PC-9 (cell line): ENCODE measurements around the gene CCKAR. TPM values are rescaled to one million over a fixed set of nuclear protein-coding genes. Genes with fewer than 3 reads are reported as not detected.

Experiments used
- BruUV-seq: library from RNA; stranded (reverse); fragments of 400-500 nt; replicated peaks from 2 replicates; lab custom pipeline; 2021; lab: Mats Ljungman, UMichigan
- CTCF ChIA-PET: fragments of 300-600 bp; sonication (Branson Sonifier 250); formaldehyde crosslinking; loops from one replicate; lab custom pipeline; 2022; ENCODE audit warnings: antibody characterized with exemption; lab: Charles Lee
- POLR2A ChIA-PET: fragments of 300-600 bp; sonication (Branson Sonifier 250); formaldehyde crosslinking; loops from one replicate; lab custom pipeline; 2022; ENCODE audit warnings: antibody characterized with exemption; ENCODE audit not compliant: unreplicated experiment; lab: Charles Lee
- DNase-seq, 2 experiments: peaks; one replicate each; pipeline versions ENCODE4 v3.0.0 to v3.0.0-alpha.2; 2015 to 2022; ENCODE audit warnings: mixed read lengths in 1 of 2
- H2AFZ ChIP-seq: fragments of 200-600 bp; sonication (generic); 2 replicates; pipeline ENCODE4 v1.8.1; 2017; ENCODE audit warnings: antibody characterized with exemption
- H3F3A ChIP-seq: fragments of 200-600 bp; sonication (generic); 2 replicates; pipeline ENCODE4 v1.8.1; 2017; ENCODE audit warnings: antibody characterized with exemption, mild to moderate bottlenecking, low read depth; ENCODE audit not compliant: insufficient read depth
- H3K27ac ChIP-seq: fragments of 200-600 bp; sonication (generic); 2 replicates; pipeline ENCODE4 v1.6.1; 2016; ENCODE audit warnings: mixed run types
- H3K27me3 ChIP-seq: fragments of 200-600 bp; sonication (generic); 2 replicates; pipeline ENCODE4 v1.6.1; 2016; ENCODE audit warnings: low read depth, mixed run types; ENCODE audit not compliant: insufficient read depth
- H3K36me3 ChIP-seq: fragments of 200-600 bp; sonication (generic); 2 replicates; pipeline ENCODE4 v1.6.1; 2016; ENCODE audit warnings: low read depth, mixed run types
- H3K4me1 ChIP-seq: fragments of 200-600 bp; sonication (generic); replicated peaks from 2 replicates; pipeline ENCODE4 v1.6.1; 2016; ENCODE audit warnings: mixed run types; ENCODE audit not compliant: insufficient read depth
- H3K4me2 ChIP-seq: fragments of 200-600 bp; sonication (generic); 2 replicates; pipeline ENCODE4 v1.6.1; 2017; ENCODE audit warnings: mixed run types
- H3K4me3 ChIP-seq: fragments of 200-600 bp; sonication (generic); 2 replicates; pipeline ENCODE4 v1.6.1; 2016; ENCODE audit warnings: mixed run types
- H3K79me2 ChIP-seq: fragments of 200-600 bp; sonication (generic); 2 replicates; pipeline ENCODE4 v1.6.1; 2017; ENCODE audit warnings: low read depth, mixed run types
- H3K9me2 ChIP-seq: fragments of 200-600 bp; sonication (generic); 2 replicates; pipeline ENCODE4 v1.8.1; 2017; ENCODE audit warnings: mild to moderate bottlenecking; ENCODE audit not compliant: insufficient read depth
- H3K9me3 ChIP-seq: fragments of 200-600 bp; sonication (generic); 2 replicates; pipeline ENCODE4 v1.8.1; 2016; ENCODE audit warnings: low read depth; ENCODE audit not compliant: insufficient read depth
- H4K20me1 ChIP-seq: fragments of 200-600 bp; sonication (generic); 2 replicates; pipeline ENCODE4 v1.8.1; 2017; ENCODE audit not compliant: insufficient read depth
- EZH2 ChIP-seq: fragments of 200-600 bp; sonication (generic); IDR thresholded peaks from 2 replicates; pipeline ENCODE4 v1.8.0; 2017; ENCODE audit warnings: antibody characterized with exemption, low read depth
- intact Hi-C: fragments of 100-400 bp; cut with micrococcal nuclease; formaldehyde crosslinking; loops from one replicate; pipeline ENCODE4 v1.10.0; 2022; ENCODE audit not compliant: unreplicated experiment
- total RNA-seq: library from RNA; stranded (reverse); gene quantifications from 2 replicates; pipeline ENCODE4 v1.2.3, GENCODE V29; 2021
- TF ChIP-seq, protein P1 (sequence below): fragments of 200-600 bp; sonication (generic); conservative IDR thresholded peaks from 2 replicates; pipeline ENCODE4 v1.6.1; 2017; ENCODE audit warnings: mixed run types, antibody characterized with exemption, mild to moderate bottlenecking, moderate library complexity

Gene CCKAR
- total RNA-seq, 1 experiment from 2014 or later: not detected

- no peak for TF ChIP-seq EZH2
- TF ChIP-seq, protein P1, sequence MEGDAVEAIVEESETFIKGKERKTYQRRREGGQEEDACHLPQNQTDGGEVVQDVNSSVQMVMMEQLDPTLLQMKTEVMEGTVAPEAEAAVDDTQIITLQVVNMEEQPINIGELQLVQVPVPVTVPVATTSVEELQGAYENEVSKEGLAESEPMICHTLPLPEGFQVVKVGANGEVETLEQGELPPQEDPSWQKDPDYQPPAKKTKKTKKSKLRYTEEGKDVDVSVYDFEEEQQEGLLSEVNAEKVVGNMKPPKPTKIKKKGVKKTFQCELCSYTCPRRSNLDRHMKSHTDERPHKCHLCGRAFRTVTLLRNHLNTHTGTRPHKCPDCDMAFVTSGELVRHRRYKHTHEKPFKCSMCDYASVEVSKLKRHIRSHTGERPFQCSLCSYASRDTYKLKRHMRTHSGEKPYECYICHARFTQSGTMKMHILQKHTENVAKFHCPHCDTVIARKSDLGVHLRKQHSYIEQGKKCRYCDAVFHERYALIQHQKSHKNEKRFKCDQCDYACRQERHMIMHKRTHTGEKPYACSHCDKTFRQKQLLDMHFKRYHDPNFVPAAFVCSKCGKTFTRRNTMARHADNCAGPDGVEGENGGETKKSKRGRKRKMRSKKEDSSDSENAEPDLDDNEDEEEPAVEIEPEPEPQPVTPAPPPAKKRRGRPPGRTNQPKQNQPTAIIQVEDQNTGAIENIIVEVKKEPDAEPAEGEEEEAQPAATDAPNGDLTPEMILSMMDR: no peak
- H3K36me3 ChIP-seq: no peaks in the 10 kb centered on the region
- no peak for DNase-seq
- no peaks in the 10 kb centered on the region for H3K4me1 ChIP-seq
- no peaks in the 10 kb centered on the region for H4K20me1 ChIP-seq
- no peaks in the 10 kb centered on the region for H3K27me3 ChIP-seq
- CTCF ChIA-PET: no interaction called here
- BruUV-seq: no TSS peak
- H3K9me3 ChIP-seq: no peaks in the 10 kb centered on the region
- no peak overlapping the region for H3K27ac ChIP-seq
- no peak overlapping the region for H3K4me2 ChIP-seq
- no peak overlapping the region for H2AFZ ChIP-seq
- H3F3A ChIP-seq: no peaks in the 10 kb centered on the region
- POLR2A ChIA-PET: no interaction called here
- H3K79me2 ChIP-seq: no peaks in the 10 kb centered on the region
- intact Hi-C loops: no loop called here
- no peaks in the 10 kb centered on the region for H3K9me2 ChIP-seq
- no peak overlapping the region for H3K4me3 ChIP-seq
Observed at GRCh38 chr4:26471890-26472289, 18.4 kb downstream of the CCKAR start.

DNA sequence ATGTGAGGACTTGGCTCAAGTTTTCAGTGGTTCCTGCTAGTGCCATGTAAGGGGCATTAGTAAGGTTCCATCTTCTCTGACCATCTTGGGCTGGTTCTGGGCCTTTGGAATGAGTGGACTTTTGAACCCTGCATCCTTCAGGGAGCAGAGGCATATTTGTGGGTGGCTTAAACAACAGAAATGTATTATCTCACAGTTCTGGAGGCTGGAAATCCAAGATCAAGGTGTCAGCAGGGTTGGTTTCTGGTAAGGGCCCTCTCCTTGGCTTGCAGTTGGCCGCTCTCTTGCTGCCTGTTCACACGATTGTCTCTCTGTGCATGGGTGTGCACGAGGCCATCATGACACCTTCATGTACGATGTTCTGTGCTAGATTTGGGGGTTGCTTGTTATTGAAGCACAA lies 21.3 kb downstream of the CCKAR start:
- Histone ChIP-seq H3F3A (no peaks in the 10 kb centered on the region), H2AFZ (no peak overlapping the region), H3K27ac (no peak overlapping the region), H3K9me3 (no peaks in the 10 kb centered on the region), H3K27me3 (0 out of 2 replicates have a peak, but pooled peaks cover 6% of the 10 kb centered on the region), H3K9me2 (no peaks in the 10 kb centered on the region), H4K20me1 (no peaks in the 10 kb centered on the region), H3K36me3 (no peaks in the 10 kb centered on the region), H3K4me3 (no peak overlapping the region), H3K79me2 (no peaks in the 10 kb centered on the region), H3K4me2 (no peak overlapping the region), H3K4me1 (no peaks in the 10 kb centered on the region)
- DNase-seq: no peak
- ChIA-PET CTCF (no interaction called here), POLR2A (no interaction called here)
- TF ChIP-seq, protein P1: no peak
- no peak for TF ChIP-seq EZH2
- no TSS peak for BruUV-seq
- intact Hi-C loops: no loop called here

DNA sequence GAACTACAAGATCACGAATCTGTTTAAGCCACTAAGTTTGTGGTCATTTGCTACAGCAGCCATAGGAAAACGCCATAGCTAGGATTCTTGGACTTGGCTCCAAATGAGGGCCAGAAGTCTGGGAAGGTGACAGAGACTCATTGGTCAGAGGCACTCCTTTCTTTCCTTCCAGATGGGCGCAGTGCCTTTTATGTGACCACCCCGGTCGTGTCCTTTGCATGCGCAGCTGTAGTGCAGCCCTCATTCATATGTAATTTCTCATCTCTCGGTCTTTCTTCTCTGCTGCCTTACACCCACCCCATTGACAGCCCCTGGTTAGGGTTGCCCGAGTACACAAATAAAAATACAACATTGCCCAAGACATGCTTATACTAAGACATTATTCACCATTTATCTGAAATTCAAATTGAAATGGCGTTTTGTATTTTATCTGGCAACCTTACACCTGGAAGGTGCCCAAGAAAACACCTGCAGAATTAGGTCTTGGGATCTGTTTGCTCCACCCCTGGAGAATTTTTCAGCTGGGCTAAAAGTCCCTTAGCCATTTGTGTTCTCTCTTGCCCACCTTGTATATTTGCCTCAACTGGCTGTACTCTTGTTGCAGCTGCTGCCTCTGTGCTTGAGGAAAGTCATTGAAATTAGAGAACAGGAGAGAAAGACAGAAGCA lies 21.9 kb downstream of the CCKAR start:
- no peaks in the 10 kb centered on the region for H4K20me1 ChIP-seq
- no peaks in the 10 kb centered on the region for H3K9me3 ChIP-seq
- BruUV-seq: no TSS peak
- no peaks in the 10 kb centered on the region for H3K36me3 ChIP-seq
- TF ChIP-seq, protein P1: no peak
- TF ChIP-seq EZH2: no peak
- no peaks in the 10 kb centered on the region for H3K9me2 ChIP-seq
- H3K4me3 ChIP-seq: no peak overlapping the region
- DNase-seq: no peak
- ChIA-PET CTCF (no interaction called here), POLR2A (no interaction called here)
- no peaks in the 10 kb centered on the region for H3K4me1 ChIP-seq
- intact Hi-C loops: no loop called here
- no peaks in the 10 kb centered on the region for H3K79me2 ChIP-seq
- 0 out of 2 replicates have a peak, but pooled peaks cover 6% of the 10 kb centered on the region for H3K27me3 ChIP-seq
- H3F3A ChIP-seq: no peaks in the 10 kb centered on the region
- no peak overlapping the region for H2AFZ ChIP-seq
- no peak overlapping the region for H3K4me2 ChIP-seq
- H3K27ac ChIP-seq: no peak overlapping the region
